CD4-positive, alpha-beta T cell treated with Interleukin-15 for 1 hour (primary cell): ENCODE results near the gene DENND2A.

Experiments
- DNase-seq: peaks from one replicate; pipeline ENCODE4 v3.0.0-alpha.2; 2020

DENND2A gene

DNA sequence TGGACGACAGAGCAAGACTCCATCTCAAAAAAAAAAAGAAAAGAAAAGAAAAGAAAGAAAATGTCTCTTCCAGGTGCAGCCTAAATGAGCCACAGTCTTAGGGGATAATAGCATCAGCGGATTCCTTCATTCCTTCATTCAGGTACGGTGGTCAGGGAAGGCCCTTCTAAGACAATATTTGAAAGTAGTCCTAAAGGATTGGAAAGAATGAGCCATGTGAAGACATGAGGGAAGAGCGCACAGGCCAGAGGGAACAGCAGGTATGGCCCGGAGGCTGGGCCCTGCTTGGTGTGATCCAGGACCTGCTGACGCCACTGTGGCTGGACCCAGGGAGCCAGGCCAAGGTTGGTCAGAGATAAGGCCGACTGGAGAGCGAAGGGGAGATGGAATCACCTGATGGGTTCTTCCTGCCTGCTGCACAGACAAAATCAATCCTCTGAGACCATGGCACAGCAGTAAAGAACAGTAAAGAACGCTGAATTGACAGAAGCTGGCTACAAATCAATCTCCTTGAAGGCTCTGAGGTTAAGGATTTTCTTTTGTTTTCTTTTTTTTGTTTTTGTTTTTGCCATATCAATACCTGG, 145.0 kb downstream of the DENND2A start:
- DNase-seq = no peak

DNA sequence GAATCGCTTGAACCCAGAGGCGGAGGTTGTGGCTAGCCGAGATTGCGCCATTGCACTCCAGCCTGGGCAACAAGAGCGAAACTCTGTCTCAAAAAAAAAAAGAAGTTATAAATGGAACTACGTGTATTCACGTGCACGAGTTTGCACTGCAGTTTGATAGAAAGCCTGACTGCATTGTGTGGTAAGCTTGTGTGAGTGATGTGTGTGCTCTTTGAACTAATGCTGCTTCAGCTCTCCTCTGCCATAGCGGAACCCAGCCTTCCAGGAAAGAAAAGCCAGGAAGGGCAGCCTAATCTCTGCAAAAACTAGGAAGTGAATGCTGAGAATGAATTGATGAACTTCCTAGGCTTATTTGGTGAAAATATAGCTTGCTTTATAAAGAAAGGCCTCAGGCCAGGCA, 145.7 kb downstream of the DENND2A start:
- DNase-seq = no peak

DNA sequence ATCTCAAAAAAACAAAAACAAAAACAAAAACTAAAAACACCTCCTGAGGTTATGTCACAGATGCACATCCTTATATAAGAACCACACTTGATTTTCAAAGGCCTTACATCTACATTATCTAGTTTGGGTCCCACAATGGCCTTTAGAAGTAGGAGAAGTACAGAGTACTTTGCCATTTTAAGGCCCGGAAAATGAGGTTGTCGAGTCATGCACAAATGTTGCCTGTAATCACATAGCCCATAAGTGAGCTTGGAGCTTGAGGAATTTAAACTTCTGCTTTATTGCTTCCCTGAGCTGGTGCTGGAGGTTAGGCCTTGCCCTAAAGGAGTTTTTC, 151.6 kb downstream of the DENND2A start:
- DNase-seq = no peak

DNA sequence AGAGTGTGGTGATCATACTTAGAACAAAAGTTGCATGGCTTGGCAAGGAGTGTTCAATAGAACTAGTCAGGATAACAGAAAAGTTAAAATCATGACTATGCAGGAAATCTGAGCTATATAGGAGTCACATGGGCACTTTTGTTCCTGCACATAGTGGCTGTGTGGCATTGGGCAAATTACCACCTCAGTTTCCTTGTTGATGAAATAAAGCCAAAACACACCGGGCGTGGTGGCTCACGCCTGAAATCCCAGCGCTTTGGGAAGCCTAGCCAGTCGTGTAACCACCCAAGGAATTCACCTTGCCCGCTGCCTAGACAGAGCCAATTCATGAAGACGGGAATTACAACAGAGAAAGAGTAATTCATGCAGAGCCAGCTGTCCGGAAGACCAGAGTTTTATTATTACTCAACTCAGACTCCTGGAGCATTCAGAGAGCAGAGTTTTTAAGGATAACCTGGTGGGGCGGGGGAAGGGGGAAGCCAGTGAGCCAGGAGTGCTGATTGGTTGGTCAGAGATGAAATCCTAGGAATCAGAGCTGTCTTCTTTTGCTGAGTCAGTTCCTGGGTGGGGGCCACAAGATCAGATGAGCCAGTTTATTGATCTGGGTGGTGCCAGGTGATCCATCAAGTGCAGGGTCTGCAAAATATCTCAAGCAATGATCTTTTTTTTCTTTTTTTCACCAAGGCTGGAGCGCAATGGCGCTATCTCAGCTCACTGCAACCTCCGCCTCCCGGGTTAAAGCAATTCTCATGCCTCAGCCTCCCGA, 154.9 kb downstream of the DENND2A start:
- no peak for DNase-seq

DNA sequence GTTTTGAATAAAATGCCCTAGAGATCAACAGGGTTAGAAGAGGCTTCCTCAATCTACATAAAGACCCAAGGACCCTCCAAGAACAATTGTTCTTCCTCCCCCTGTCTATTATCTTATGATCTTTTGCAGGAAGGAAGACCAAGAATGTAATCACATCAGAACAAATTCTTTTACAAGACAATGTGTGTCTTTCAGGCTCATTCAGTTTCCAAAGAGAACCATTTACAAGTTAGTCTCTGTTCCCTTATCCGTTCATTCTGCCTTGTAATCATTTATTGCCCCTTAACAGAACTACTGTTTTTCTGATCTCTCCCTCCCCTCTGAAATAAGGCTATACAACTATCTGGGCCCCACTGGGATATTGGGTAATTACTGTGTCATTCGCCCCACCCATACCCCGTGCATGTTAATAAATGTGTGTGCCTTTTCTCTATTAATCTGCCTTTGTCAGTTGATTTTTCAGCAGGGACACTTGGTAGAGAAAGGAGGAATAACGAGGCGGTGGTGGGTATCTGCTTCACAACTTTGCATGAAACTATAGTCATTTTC, 155.6 kb downstream of the DENND2A start:
- no peak for DNase-seq

DNA sequence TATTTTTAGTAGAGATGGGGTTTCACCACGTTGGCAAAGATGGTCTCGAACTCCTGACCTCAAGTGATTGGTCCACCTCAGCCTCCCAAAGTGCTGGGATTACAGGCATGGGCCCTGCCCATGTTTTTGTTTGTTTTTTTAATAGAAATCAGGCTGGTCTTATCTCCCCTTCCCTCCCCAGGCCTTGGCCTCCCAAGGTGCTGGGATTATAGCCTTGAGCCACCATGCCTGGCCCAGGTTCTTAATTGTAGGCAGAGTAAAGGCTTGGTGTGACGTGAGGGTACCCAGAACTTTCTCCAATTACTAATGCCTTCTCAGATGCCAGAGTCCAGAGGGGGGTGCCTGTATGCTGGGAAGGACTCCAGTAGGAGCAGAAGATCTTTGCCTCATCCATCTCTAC, 156.1 kb downstream of the DENND2A start:
- no peak for DNase-seq

DNA sequence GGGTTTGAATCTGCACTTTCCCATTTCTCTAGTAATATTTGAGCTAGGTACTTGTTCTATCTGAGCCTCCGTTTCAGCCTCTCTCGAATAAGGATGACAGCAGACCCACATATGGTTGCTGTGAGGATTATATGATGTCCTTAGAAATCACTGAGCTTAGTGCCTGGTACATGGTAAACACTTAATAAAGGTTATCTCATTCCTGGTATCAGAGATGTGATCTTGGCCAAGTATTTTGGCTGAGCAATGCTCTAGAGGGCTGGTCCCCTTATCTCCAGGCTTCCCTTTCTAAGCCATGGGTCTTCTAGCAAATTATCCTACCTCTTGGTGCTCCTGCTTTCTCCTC, 160.9 kb downstream of the DENND2A start:
- DNase-seq = no peak

DNA sequence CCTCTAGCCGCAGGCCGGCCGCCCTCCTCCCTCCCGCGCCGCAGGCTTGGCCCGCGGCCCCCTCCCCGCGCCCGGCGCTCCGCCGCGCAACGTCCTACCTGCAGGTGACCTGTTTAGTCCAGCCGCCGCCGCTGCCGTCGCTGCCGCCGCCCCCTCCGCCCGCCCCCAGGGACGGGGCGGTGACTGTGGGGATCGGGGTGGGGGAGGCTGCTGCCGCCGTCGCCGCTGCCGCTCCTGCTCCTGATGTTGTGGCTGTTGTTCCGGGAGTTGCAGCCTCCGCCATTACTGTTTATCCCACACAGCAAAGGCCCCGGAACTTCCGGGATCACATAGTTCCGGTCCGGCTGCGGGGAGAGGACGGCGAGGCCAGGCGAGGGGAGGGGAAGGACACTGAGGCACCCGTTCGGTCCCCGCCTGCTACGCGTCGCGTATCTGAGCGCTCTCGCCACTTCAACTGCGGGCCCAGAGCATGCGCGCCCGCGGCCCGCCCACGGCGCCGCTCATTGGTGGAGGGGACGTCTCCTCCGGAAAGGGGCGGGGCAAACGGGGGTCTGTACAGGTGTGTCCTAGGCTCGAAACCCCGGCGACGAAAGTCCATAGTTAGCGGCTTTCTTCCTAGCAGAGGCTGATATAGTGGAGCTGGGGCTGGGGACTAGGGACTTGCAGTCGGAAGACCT, 161.4 kb downstream of the DENND2A start, which contains the start of gene MKRN1:
MKRN1 (minus strand) TSS at position 444 of the 677 bp plus-strand sequence; CDS start at position 283, 161 bp downstream.
- peak; percentile 93 for DNase-seq

DNA sequence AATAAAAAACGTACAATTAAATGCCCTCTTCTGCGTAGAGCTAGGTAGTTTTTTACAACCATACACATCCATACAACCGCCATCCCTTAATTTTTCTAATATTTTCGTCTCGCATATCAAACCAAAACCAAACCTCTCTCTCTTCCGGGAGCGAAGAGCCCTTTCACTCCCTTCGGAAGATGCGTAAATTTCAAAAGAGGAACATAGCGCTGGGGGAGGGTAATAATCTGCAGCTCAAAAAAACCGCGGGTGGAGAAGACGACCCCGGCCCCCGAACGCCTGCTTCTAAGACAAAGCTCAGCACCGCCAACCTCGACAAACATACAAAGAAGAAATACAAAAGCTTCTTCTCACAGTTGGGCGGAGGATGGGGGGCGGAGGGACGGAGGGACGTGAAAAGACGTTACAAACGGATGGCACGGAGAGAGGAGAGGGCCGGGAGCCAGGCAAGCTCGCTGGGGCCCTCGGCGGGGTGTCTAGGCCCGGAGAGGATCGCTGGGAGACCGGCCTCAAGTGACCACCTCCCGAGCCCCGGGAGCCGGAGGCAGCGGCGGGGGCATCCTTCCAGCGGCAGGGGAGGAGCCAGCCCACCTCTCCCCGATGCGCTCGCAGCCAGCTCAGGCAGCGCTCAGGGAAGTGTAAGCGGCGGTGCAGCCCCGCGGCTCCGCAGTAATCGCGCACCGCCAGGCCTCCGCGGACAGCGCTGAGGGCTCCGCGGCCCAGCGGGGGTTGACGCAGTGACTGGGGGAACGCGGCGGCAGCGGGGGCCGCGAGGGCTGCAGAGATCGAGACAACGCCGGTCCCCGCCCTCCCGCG, 162.2 kb downstream of the DENND2A start:
- peak; percentile 27 for DNase-seq

DNA sequence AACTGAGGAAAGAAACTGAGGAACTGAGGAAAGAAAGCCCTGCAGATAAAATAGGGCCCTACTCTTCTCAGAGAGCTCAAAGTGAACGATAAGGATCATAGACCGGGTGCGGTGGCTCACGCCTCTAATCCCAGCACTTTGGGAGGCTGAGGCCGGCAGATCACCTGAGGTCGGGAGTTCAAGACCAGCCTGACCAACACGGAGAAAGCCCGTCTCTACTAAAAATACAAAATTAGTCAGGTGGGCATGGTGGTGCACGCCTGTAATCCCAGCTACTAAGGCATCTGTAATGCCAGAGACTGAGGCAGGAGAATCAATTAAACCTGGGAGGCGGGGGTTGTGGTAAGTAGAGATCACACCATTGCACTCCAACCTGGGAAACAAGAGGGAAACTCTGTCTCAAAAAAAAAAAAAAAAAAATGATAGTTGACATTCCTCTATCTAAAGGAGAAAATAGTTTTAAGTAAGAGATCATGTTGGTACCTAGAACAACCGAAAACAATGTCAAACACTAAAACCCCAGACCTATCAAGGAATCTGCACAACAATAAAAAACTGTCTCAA, 163.8 kb downstream of the DENND2A start:
- DNase-seq = no peak

DNA sequence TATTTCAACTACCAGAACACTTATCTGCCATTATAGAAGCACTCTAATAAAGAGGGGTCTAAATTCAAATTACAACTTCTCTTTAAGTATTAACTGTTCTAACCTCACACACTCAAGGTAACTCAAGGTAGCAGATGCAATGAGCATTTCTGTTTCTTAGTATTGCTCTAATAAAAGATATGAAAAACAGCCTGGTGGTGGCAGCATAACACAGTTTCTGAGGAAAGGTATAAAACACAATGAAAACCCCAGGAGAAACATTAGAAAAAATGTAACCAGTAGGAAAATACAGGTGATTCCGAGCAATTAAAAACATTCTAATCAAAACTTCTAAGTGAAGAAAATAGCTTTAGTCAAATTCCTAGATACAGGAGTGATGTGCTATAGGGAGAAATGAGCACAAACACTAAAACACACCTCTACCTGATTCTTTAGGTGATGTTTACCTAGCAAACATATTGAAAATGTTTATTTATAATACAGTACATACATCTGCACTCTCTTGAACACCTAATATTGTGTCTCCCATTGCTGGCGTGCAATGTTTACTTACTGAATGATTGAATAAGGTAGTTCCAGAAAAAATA, 164.8 kb downstream of the DENND2A start:
- DNase-seq = no peak
